ENCODE measurements around the gene TMBIM4.

Gene TMBIM4

DNA sequence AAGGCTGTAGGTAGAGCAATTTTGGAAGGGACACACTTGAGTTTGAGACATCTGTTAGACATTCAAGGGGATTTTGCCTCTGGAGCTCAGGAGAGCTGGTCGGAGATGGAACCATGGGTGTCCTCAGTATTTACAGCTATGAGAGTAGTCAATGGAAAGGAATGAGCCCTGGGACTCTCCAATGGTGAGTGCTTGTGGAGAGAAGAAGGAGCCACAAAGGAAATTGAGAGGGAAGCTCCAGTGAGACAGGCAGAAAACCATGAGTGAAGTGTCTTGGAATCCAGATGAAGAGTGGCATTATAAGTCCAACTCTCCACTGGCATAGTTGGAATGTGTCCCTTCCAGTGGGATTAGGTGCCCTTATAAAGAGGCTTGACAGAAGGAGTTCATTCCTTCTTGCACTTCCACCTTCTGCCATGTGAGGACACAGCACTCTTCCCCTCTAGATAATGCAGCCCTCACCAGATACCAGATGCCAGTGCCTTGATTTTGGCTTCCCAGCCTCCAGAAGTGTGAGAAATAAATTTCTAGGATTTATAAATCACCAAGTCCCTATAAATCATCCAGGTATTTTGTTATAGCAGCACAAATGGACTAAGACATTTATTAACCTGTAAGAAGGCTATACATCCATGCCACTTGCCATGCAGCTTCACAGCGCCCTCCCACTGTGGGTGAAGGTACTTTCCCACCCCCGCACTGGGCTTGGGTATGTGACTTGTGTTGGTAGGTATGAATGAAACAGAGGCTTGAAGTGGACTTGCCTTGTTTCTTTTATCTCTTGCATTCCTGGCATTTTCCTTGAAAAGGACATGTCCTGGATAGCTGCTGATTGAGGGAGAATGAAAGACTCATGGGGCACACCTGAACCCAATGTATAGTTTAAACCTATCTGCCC is 66.5 kb downstream of the TMBIM4 start:
- Histone ChIP-seq H3K27me3 (ENCODE audit: control insufficient read depth, insufficient read depth, low read length) (no peaks in the 10 kb centered on the region), H3K4me1 (ENCODE audit: control insufficient read depth, insufficient read depth, low read length) (no peaks in the 10 kb centered on the region), H3K27ac (ENCODE audit: low read depth, low read length) (no peak overlapping the region), H3K36me3 (ENCODE audit: control insufficient read depth, insufficient read depth, low read length) (no peaks in the 10 kb centered on the region), H3K4me3 (ENCODE audit: low read length) (no peak overlapping the region), H3K9ac (ENCODE audit: low read length) (no peak overlapping the region)

DNA sequence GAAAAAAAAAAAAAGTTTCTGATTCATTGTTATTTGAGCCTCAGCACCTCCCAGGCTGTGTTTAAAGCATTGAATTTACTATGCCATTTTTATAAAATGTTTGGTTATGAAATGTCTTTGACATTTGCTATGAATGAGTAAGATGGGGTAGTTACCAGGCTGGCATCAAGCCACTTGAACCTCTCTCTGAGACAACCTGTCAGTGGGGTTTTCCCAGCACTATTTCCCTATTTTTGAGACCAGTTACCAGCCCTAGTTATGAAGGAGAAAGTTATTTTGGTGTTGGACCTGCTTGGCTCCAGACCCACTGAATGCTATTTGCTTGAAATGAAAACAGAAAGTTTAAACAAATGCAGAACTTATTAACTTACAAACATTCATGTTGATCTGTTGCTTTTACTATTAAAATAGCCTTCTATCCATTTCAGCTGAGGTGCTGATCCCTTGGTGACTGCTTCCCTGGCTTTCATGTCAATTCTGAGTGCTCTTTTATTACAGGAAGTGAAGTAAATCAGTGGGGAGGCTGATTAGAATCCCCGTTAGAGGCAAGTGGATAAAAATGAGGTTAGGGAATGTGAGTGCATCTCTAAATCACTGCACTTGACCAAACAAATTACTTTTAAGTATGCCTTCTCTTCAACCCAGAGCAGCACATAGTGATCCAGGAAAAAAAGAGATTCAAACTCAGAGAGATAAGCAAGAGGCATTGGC is 77.1 kb downstream of the TMBIM4 start:
- Histone ChIP-seq H3K27ac (ENCODE audit: low read depth, low read length) (no peak overlapping the region), H3K27me3 (ENCODE audit: control insufficient read depth, insufficient read depth, low read length) (no peaks in the 10 kb centered on the region), H3K9ac (ENCODE audit: low read length) (no peak overlapping the region), H3K4me3 (ENCODE audit: low read length) (no peak overlapping the region), H3K4me1 (ENCODE audit: control insufficient read depth, insufficient read depth, low read length) (no peaks in the 10 kb centered on the region), H3K36me3 (ENCODE audit: control insufficient read depth, insufficient read depth, low read length) (no peaks in the 10 kb centered on the region)

DNA sequence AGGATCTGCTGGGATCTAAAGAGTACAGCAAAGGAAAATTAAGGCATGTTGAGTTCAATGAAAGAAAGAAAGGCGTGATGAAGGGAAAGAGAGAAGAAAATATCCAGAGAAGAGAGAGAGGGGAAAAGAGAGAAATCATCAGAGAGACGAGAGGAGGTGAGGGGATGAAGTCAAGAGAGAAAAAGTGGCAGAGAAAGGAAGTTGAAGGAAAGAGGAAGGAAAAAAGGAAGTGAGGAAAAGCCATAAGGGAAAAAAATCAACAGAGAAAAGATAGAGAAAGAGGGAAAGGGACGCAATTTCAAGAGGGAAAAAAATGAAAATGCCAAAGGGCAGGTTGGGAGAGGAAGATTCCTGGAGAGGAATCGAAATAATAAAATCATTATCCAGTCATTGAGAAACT is 79.6 kb downstream of the TMBIM4 start:
- no peaks in the 10 kb centered on the region for H3K27me3 ChIP-seq (ENCODE audit: control insufficient read depth, insufficient read depth, low read length)
- H3K4me3 ChIP-seq (ENCODE audit: low read length): no peak overlapping the region
- no peak overlapping the region for H3K9ac ChIP-seq (ENCODE audit: low read length)
- no peaks in the 10 kb centered on the region for H3K4me1 ChIP-seq (ENCODE audit: control insufficient read depth, insufficient read depth, low read length)
- no peaks in the 10 kb centered on the region for H3K36me3 ChIP-seq (ENCODE audit: control insufficient read depth, insufficient read depth, low read length)
- no peak overlapping the region for H3K27ac ChIP-seq (ENCODE audit: low read depth, low read length)

DNA sequence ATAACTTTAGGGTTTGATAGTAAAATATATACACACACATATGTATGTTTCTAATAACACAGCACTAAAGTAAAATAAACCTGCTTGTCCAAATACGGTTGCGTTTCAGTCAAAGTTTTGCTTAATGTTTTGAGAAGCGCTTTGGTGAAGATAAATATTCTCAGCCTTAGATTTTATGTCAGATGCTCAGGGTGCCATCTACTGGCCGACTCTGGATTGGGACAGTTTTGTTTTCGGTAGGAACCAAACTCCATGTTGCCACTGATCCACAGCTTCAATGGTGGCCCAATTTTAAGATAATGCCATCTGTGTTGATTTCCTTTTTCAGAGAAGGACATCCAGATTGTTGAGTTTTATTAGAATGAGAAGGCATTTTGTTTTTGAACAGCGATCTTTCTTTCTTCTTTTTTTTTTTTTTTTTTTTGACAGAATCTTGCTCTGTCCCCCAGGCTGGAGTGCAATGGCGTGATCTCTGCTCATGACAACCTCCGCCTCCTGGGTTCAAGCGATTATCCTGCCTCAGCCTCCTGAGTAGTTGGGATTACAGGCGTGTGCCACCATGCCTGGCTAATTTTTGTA is 82.3 kb downstream of the TMBIM4 start:
- Histone ChIP-seq H3K27ac (ENCODE audit: low read depth, low read length) (no peak overlapping the region), H3K36me3 (ENCODE audit: control insufficient read depth, insufficient read depth, low read length) (no peaks in the 10 kb centered on the region), H3K4me3 (ENCODE audit: low read length) (no peak overlapping the region), H3K27me3 (ENCODE audit: control insufficient read depth, insufficient read depth, low read length) (no peaks in the 10 kb centered on the region), H3K4me1 (ENCODE audit: control insufficient read depth, insufficient read depth, low read length) (no peaks in the 10 kb centered on the region), H3K9ac (ENCODE audit: low read length) (no peak overlapping the region)

DNA sequence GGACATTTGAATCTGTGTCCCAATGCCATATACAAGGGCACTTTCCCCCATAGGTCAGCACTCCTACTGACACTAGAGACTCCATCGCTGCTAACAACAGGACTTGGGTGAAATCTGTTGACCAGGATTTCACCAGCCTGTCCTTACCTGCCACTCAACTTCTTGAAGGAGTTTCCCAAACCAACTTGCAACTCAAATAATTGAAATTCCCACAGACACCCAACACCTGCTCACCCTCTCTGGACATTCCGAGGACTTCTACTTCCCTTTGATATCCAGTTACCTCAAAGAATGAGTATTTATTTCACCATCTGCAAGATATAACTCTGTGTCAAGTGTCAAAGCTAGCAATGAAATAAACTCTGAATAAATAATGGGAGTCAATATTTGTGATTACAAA is 83.8 kb downstream of the TMBIM4 start:
- H3K4me3 ChIP-seq (ENCODE audit: low read length): no peak overlapping the region
- H3K27ac ChIP-seq (ENCODE audit: low read depth, low read length): no peak overlapping the region
- no peaks in the 10 kb centered on the region for H3K36me3 ChIP-seq (ENCODE audit: control insufficient read depth, insufficient read depth, low read length)
- no peaks in the 10 kb centered on the region for H3K27me3 ChIP-seq (ENCODE audit: control insufficient read depth, insufficient read depth, low read length)
- H3K4me1 ChIP-seq (ENCODE audit: control insufficient read depth, insufficient read depth, low read length): no peaks in the 10 kb centered on the region
- H3K9ac ChIP-seq (ENCODE audit: low read length): no peak overlapping the region
